Heart right ventricle (tissue), 16 donors: ENCODE data around the gene TPD52L2. TPM values are rescaled to one million over a fixed set of nuclear protein-coding genes. Genes with fewer than 3 reads are reported as not detected.
"Not testable (repeated sequence)": the region's sequence is repeated elsewhere in the genome, so short reads cannot be mapped to it uniquely, and the experiment has no call there.

Experiments used
- ATAC-seq, 8 donors: fragments of 200-7000 bp; cut with Tn5 transposase; one replicate each; pipeline ENCODE4 v1.9.1; 2020; ENCODE audit warnings: mild to moderate bottlenecking in 8 of 8, moderate library complexity in 8 of 8, moderate number of reproducible peaks in 1 of 8
- DNase-seq, 2 donors: peaks; one replicate each; pipeline ENCODE4 v3.0.0-alpha.2; 2020
- H3K27ac ChIP-seq, 10 donors: fragments of 200-600 bp; sonication (generic) in 2 of 10; one replicate each; pipeline versions ENCODE4 v1.5.0 to v1.8.0; 2020 to 2022; ENCODE audit warnings: mild to moderate bottlenecking in 3 of 10
- H3K27me3 ChIP-seq, 7 donors: fragments of 200-600 bp; one replicate each; pipeline ENCODE4 v1.8.0; 2021 to 2022; ENCODE audit warnings: mild to moderate bottlenecking in 2 of 7
- H3K36me3 ChIP-seq, 9 donors: fragments of 200-600 bp; sonication (generic) in 1 of 9; one replicate each; pipeline versions ENCODE4 v1.5.0 to v1.8.0; 2020 to 2022; ENCODE audit warnings: mild to moderate bottlenecking in 2 of 9
- H3K4me1 ChIP-seq, 9 donors: fragments of 200-600 bp; sonication (generic) in 1 of 9; one replicate each; pipeline versions ENCODE4 v1.5.0 to v1.8.0; 2020 to 2022; ENCODE audit warnings: mild to moderate bottlenecking in 4 of 9
- H3K4me3 ChIP-seq, 10 donors: fragments of 200-600 bp; sonication (generic) in 2 of 10; one replicate each; pipeline versions ENCODE4 v1.5.0 to v1.8.0; 2020 to 2022; ENCODE audit warnings: mild to moderate bottlenecking in 7 of 10, moderate library complexity in 2 of 10
- H3K9me3 ChIP-seq, 11 donors: fragments of 200-600 bp in 10 of 11; sonication (generic) in 2 of 11; one replicate each; pipeline versions ENCODE4 v1.5.0 to v1.8.0; 2013 to 2022; ENCODE audit warnings: mild to moderate bottlenecking in 2 of 11, control low read depth in 1 of 11, moderate library complexity in 1 of 11
- WGBS, 2 donors: extraction: QIAGEN DNeasy Blood & Tissue Kit; methylation state at CpG; one replicate each; pipeline ENCODE4 v1.1.7; 2013; ENCODE audit warnings: inconsistent platforms in 1 of 2; 5-methylcytosine and 5-hydroxymethylcytosine counted together
- intact Hi-C, 10 donors: fragments of 100-400 bp; cut with DNase I; formaldehyde crosslinking; loops; one replicate each; pipeline versions ENCODE4 v1.11.1 to v1.14.2; 2022
- polyA plus RNA-seq, 2 donors: library from polyadenylated mRNA; stranded (reverse); fragments of 200-250 nt; gene quantifications; one replicate each; pipeline ENCODE4 v1.2.3, GENCODE V29; 2013
- total RNA-seq, 10 donors: library from RNA; stranded (reverse); fragmentation: NEBNext Ultra II Directional in 3 of 10; extraction: Animal tissue kit (Norgen Biotek cat#: 25700) in 3 of 10; gene quantifications; one replicate each; pipeline versions ENCODE4 v1.2.1 to v1.2.4, GENCODE V29; 2021 to 2023
- TF ChIP-seq, protein P1 (sequence below), 9 donors: fragments of 200-600 bp; sonication (generic) in 2 of 9; IDR thresholded peaks; one replicate each; pipeline versions ENCODE4 v1.5.0 to v1.8.0; 2021 to 2022; ENCODE audit warnings: antibody characterized with exemption in 9 of 9, mild to moderate bottlenecking in 5 of 9, moderate library complexity in 1 of 9
- donor health status: Arrhythmogenic right ventricular cardiomyopathy.
- donor health status: ischemic (EF 13 %, LVEDD 7.1; RV severe dilation, severe dysfunction).
- donor health status: healthy with polysubstance abuse.
- donor health status: DM: no; HTN: yes; CAD: no.
- donor health status: DM: no; HTN: no; CAD: no.
- donor health status: ischemic (EF 25% LVEDD 6.9; RV normal size, moderate dysfunction).
- donor health status: ischemic (EF 25% LVEDD 5.7; RV mildly dilated, moderate dysfunction).
- donor health status: healthy.
- donor health status: DM: yes; HTN: yes; CAD: no.
- donor health status: Ischemic cardiomyopathy.
- donor health status: ischemic (EF 35%, LVEDD 5.7; RV mildly dilated, moderate dysfunction).
- donor health status: nonischemic (EF 11% LVEDD 7.7; RV severe dilation, severe dysfunction).
- donor health status: DM: yes; HTN: yes; CAD: no.
- donor health status: PGD.
- donor health status: ischemic (EF 29% LVEDD 5.4; RV normal size, mild dysfunction).
- donor health status: nonischemic (EF 23%, LVEDD 6.1; RV moderate dilation, normal function).

The TPD52L2 gene
- total and polyA plus RNA-seq, 12 donors: 50.6 to 119 (median 72.8) TPM

DNA sequence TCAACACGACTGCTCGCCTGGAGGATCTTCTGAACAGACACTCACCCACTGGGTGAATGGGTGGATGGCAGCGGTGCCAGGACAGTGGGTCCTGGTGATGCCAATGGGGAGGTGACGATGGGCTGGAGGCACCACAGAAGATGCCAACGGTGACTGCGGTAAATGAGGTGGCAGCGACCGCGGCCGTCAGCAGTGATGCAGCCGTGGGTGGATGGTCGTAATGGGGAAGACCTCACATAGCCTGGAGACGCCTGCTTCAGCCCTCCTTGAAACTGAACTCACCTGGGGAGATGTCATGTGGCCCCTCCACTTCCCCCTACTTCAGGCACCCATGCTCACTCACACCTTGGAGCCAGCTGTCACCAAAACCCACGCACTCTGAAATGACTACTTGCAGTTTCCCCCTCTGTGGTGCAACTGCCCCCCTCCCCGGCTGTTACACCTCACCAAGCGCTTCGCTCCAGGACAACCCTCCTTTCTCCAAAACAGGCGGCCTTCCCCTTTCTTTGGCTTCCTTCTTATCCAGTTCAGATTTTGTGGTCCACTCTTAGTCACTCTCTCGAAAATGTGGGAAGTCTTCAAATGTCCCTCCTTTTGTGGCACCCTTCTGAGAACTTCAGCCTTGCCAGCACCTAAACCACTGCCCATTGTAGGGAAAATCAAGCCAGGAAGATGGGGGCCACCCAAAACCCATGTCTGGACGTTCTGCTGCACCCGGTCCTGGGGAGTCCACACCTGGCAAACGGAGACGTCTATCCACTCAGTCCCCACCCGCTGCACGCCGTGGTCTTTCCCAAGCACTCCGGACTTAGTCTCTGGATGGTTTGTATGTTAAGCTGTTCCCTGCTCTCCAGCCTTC, 14.2 kb upstream of the TPD52L2 start:
- Histone ChIP-seq H3K4me3 (no peak overlapping the region), H3K27me3 (peaks cover 0 to 33% (median 0%) of the 10 kb centered on the region in 7 donors), H3K4me1 (peaks cover 27 to 69% (median 55%) of the 10 kb centered on the region in 9 donors), H3K36me3 (no peaks in the 10 kb centered on the region), H3K9me3 (no peaks in the 10 kb centered on the region), H3K27ac (peak overlapping the region in 1 of 10 donors; percentile 26)
- intact Hi-C loops: no loop called here
- no peak for ATAC-seq
- 83 to 91% methylated on average over 27 of the region's 27 CpGs for WGBS, 2 donors
- DNase-seq: no peak
- TF ChIP-seq, protein P1, sequence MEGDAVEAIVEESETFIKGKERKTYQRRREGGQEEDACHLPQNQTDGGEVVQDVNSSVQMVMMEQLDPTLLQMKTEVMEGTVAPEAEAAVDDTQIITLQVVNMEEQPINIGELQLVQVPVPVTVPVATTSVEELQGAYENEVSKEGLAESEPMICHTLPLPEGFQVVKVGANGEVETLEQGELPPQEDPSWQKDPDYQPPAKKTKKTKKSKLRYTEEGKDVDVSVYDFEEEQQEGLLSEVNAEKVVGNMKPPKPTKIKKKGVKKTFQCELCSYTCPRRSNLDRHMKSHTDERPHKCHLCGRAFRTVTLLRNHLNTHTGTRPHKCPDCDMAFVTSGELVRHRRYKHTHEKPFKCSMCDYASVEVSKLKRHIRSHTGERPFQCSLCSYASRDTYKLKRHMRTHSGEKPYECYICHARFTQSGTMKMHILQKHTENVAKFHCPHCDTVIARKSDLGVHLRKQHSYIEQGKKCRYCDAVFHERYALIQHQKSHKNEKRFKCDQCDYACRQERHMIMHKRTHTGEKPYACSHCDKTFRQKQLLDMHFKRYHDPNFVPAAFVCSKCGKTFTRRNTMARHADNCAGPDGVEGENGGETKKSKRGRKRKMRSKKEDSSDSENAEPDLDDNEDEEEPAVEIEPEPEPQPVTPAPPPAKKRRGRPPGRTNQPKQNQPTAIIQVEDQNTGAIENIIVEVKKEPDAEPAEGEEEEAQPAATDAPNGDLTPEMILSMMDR (IDR thresholded peaks at IDR 0.05): no peak

DNA sequence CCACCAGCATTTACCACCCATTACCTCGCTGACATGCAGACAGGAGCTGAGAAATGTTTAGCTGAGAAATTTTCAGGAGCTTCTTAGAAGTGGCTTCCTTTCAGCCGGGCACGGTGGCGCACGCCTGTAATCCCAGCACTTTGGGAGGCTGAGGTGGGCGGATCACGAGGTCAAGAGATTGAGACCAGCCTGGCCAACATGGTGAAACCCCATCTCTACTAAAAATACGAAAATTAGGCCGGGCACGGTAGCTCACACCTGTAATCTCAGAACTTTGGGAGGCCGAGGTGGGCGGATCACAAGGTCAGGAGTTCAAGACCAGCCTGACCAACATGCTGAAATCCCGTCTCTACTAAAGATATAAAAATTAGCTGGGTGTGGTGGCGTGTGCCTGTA, 13.5 kb upstream of the TPD52L2 start:
- ATAC-seq, H3K9me3 ChIP-seq, H3K36me3 ChIP-seq, intact Hi-C loops, H3K4me3 ChIP-seq, DNase-seq: not testable (repeated sequence)
- 89 to 92% methylated on average over 14 of the region's 14 CpGs for WGBS, 2 donors
- Histone ChIP-seq H3K4me1 (peaks cover 25 to 69% (median 55%) of the 10 kb centered on the region in 9 donors), H3K27me3 (peaks cover 0 to 26% (median 0%) of the 10 kb centered on the region in 7 donors), H3K27ac (peak overlapping the region in 1 of 10 donors; percentile 26)

DNA sequence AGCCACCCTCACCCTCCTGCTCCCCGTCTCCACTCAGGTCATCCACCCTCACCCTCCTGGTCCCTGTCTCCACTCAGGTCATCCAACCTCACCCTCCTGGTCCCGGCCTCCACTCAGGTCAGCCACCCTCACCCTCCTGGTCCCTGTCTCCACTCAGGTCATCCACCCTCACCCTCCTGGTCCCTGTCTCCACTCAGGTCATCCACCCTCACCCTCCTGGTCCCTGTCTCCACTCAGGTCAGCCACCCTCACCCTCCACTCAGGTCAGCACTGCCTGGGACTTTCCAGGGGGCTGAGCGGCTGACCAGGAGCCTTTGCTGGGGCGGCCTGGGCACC, 11.4 kb upstream of the TPD52L2 start:
- ATAC-seq, DNase-seq, H3K36me3 ChIP-seq, H3K9me3 ChIP-seq, intact Hi-C loops: not testable (repeated sequence)
- Histone ChIP-seq H3K27me3 (peaks cover 0 to 12% (median 0%) of the 10 kb centered on the region in 7 donors), H3K4me3 (peak overlapping the region in 4 of 10 donors; percentile 5 to 35 (median 24)), H3K27ac (peak overlapping the region; percentile 86 to 97 (median 91)), H3K4me1 (peaks cover 36 to 69% (median 55%) of the 10 kb centered on the region in 9 donors)
- WGBS, 2 donors: 54 to 57% methylated on average over 4 of the region's 4 CpGs

DNA sequence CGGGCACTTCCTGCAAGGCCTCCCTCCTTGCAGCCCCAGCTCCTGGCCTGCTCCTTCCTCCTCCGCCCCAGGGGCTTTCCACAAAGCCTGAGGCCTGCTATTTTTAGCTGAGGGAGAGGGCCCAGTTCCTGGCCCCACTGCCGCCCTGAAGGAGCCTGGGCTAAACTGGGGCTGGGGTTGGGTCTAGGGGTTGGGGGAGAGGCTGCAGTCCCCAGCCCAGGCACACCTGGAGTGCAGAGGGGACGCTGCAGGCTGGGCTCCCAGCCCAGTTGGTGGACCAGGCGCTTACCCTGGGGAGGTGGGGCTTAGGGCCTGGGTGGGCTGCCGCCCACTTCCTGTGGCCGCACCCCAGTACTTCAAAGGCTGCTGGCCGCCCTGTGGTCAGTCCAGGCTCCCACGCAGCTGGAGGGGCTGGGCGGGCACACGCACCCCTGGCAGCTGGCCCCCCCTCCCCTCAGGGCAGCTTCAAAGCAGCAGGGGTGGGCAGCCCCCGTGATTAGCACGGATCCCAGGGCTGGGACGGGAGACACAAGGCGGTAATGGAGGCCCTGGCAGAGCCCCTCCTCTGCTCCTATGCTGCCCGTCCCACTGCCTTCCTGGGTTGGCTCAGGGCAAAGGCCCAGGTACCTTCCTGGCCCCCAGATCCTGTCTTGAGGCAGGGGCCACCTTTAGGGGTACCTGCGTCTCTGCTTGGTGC, 10.9 kb upstream of the TPD52L2 start:
- no peaks in the 10 kb centered on the region for H3K9me3 ChIP-seq
- no peaks in the 10 kb centered on the region for H3K36me3 ChIP-seq
- peak overlapping the region in 8 of 10 donors; percentile 14 to 45 (median 36) for H3K4me3 ChIP-seq
- H3K4me1 ChIP-seq: peaks cover 38 to 73% (median 59%) of the 10 kb centered on the region in 9 donors
- peak; percentile 57 to 66 for DNase-seq
- H3K27me3 ChIP-seq: peaks cover 0 to 12% (median 0%) of the 10 kb centered on the region in 7 donors
- 15 to 16% methylated on average over 17 of the region's 17 CpGs for WGBS, 2 donors
- ATAC-seq: peak; percentile 28 to 51 (median 43)
- TF ChIP-seq, protein P1 (IDR thresholded peaks at IDR 0.05): no peak
- H3K27ac ChIP-seq: peak overlapping the region; percentile 86 to 97 (median 91)
- intact Hi-C loops: no loop called here

DNA sequence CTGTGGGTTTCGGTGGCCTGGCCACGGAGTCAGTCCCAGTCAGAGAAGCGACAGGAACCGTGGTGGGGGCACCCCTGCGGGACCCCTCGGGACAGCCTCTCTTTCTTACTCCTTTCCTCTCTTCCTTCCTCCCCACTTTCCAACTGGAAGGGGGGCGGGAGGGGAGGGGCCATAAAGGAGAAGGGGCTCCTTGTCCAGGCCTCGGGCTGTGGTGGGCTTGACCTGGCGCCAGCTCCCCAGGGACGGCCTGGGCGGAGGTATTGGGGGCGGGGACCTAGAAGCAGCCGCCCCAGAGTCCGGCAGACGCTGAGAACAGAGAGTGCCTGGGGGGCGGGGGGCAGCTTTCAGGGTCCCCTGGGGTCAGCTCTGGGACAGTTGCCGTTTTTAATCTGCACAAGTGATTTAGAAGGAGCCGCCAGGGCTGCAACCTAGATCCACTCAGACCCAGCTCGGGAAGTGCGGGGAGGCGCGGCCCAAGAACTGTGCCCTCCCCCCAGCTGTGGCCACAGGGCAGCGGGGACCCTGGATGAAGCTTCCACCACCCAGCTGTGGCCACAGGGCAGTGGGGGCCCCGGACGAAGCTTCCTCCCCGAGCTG, 10.2 kb upstream of the TPD52L2 start:
- H3K27me3 ChIP-seq: peaks cover 0 to 12% (median 0%) of the 10 kb centered on the region in 7 donors
- H3K4me3 ChIP-seq: peak overlapping the region in 9 of 10 donors; percentile 13 to 45 (median 35)
- ATAC-seq (peak; percentile 8 to 73 (median 50)), DNase-seq (peak; percentile 74 to 81)
- no peaks in the 10 kb centered on the region for H3K36me3 ChIP-seq
- TF ChIP-seq, protein P1 (IDR thresholded peaks at IDR 0.05): no peak
- peak overlapping the region; percentile 86 to 97 (median 91) for H3K27ac ChIP-seq
- intact Hi-C loops: loop anchor here in 2 of 10 donors (5.0 kb wide), 1 partner anchor 33 kb away; no protein-coding TSS in a partner anchor
- WGBS, 2 donors: 7 to 10% methylated on average over 25 of the region's 26 CpGs
- H3K4me1 ChIP-seq: peaks cover 38 to 80% (median 66%) of the 10 kb centered on the region in 9 donors
- no peaks in the 10 kb centered on the region for H3K9me3 ChIP-seq
